Renal cortical epithelial cell (primary cell): ENCODE measurements around the gene GPRC5C. TPM values are rescaled to one million over a fixed set of nuclear protein-coding genes. Genes with fewer than 3 reads are reported as not detected.
"Not testable (repeated sequence)": the region's sequence is repeated elsewhere in the genome, so short reads cannot be mapped to it uniquely, and the experiment has no call there.

Source experiments
- DNase-seq: peaks from one replicate; pipeline ENCODE4 v3.0.0-alpha.2; 2011; ENCODE audit warnings: low read depth
- total RNA-seq: library from RNA; depleted of rRNA; stranded (reverse); fragments of >200 nt; gene quantifications from 2 replicates; pipeline ENCODE4 v1.2.3, GENCODE V29; 2014

The GPRC5C gene
- total RNA-seq = 91.0 and 345 TPM in 2 replicates

- peak; percentile 68 for DNase-seq
Observed at GRCh38 chr17:74431568-74432423, at the start of gene GPRC5C. GPRC5C (plus strand) TSS chr17:74432088; CDS start chr17:74439777, 7,689 bp downstream.

GRCh38 chr17:74383141-74383540, 48.7 kb upstream of the GPRC5C start:
- DNase-seq = no peak

- no peak for DNase-seq
Observed at GRCh38 chr17:74385201-74385600, 46.7 kb upstream of the GPRC5C start.

GRCh38 chr17:74386386-74386785, 45.5 kb upstream of the GPRC5C start:
- peak; percentile 78 for DNase-seq

- DNase-seq = no peak
Observed at GRCh38 chr17:74387365-74388218, 44.3 kb upstream of the GPRC5C start.

- DNase-seq = no peak
Observed at GRCh38 chr17:74389084-74389753, 42.7 kb upstream of the GPRC5C start.

- DNase-seq = no peak
Observed at GRCh38 chr17:74389937-74390679, 41.8 kb upstream of the GPRC5C start.

- no peak for DNase-seq
Observed at GRCh38 chr17:74390680-74391653, 40.9 kb upstream of the GPRC5C start.

GRCh38 chr17:74391771-74392170, 40.1 kb upstream of the GPRC5C start:
- no peak for DNase-seq

GRCh38 chr17:74392848-74393247, 39.0 kb upstream of the GPRC5C start:
- DNase-seq = no peak

- no peak for DNase-seq
Observed at GRCh38 chr17:74393346-74393942, 38.4 kb upstream of the GPRC5C start.

GRCh38 chr17:74394275-74394950, 37.5 kb upstream of the GPRC5C start:
- no peak for DNase-seq

GRCh38 chr17:74394977-74395376, 36.9 kb upstream of the GPRC5C start:
- DNase-seq = peak; percentile 34

GRCh38 chr17:74396567-74396966, 35.3 kb upstream of the GPRC5C start:
- no peak for DNase-seq

- no peak for DNase-seq
Observed at GRCh38 chr17:74402048-74402447, 29.8 kb upstream of the GPRC5C start.

- DNase-seq = no peak
Observed at GRCh38 chr17:74403512-74404137, 28.3 kb upstream of the GPRC5C start.

- no peak for DNase-seq
Observed at GRCh38 chr17:74404218-74404617, 27.7 kb upstream of the GPRC5C start.

- no peak for DNase-seq
Observed at GRCh38 chr17:74404789-74405188, 27.1 kb upstream of the GPRC5C start.

- not testable (repeated sequence) for DNase-seq
Observed at GRCh38 chr17:74405311-74405710, 26.6 kb upstream of the GPRC5C start.
